ENCODE data around the gene CCT5. TPM values are rescaled to one million over a fixed set of nuclear protein-coding genes. Genes with fewer than 3 reads are reported as not detected.
"Not testable (repeated sequence)": the region's sequence is repeated elsewhere in the genome, so short reads cannot be mapped to it uniquely, and the experiment has no call there.

CCT5 gene
- total and polyA plus RNA-seq, 4 experiments from 2014 or later: 92.7 to 236 (median 148) TPM

- Mint-ChIP-seq H3K9me3 (peaks cover 0 to 2% (median 0%) of the 10 kb centered on the region in 8 donors), H3K27ac (peak overlapping the region in 3 of 7 donors; percentile 1 to 29 (median 6)), H3K4me1 (peaks cover 12 to 38% (median 21%) of the 10 kb centered on the region in 4 donors), H3K27me3 (peaks cover 0 to 5% of the 10 kb centered on the region in 2 donors), H3K36me3 (peaks cover 0 to 16% of the 10 kb centered on the region in 2 donors), H3K4me3 (peak overlapping the region in 2 of 8 donors; percentile 15 to 74)
- H3K27ac ChIP-seq (ENCODE audit: low read depth, low read length): no peak overlapping the region
- H3K4me3 ChIP-seq (ENCODE audit: low read length in 2 of 2): no peak overlapping the region
- intact Hi-C loops (cut with micrococcal nuclease): no loop called here
- H3K9me3 ChIP-seq (ENCODE audit: control insufficient read depth in 1 of 2, low read length in 2 of 2): no peaks in the 10 kb centered on the region
- no peak for DNase-seq
- POLR2A ChIA-PET (ENCODE audit: partially characterized antibody): no interaction called here
- H3K27me3 ChIP-seq (ENCODE audit: insufficient read depth, low read length): no peaks in the 10 kb centered on the region
- H3K36me3 ChIP-seq (ENCODE audit: insufficient read depth, low read length): no peaks in the 10 kb centered on the region
- CTCF ChIA-PET (ENCODE audit: partially characterized antibody): no interaction called here
- H3K4me1 ChIP-seq (ENCODE audit: insufficient read depth, low read length): peaks cover 20% of the 10 kb centered on the region
These were observed 3.3 kb upstream of the CCT5 start for GRCh38 chr5:10246761-10247160.

DNA sequence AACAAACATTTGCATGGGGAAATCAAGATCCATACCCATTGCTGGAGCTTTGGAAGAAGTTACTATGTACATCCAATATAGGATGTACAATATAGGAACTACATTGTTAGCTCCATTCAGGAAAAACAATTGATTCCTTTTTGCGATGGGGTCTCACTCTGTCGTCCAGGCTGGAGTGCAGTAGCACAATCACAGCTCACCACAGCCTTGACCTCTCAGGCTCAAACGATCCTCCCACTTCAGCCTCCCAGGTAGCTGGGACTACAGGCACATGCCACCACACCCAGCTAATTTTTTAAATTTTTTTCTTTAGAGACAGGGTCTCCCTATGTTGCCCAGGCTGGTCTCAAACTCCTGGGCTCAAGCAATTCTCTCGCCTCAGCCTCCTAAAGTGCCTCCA lies 2.9 kb upstream of the CCT5 start:
- DNase-seq; H3K27me3 ChIP-seq (ENCODE audit: insufficient read depth, low read length); POLR2A ChIA-PET (ENCODE audit: partially characterized antibody); H3K27ac ChIP-seq (ENCODE audit: low read depth, low read length); H3K4me3 Mint-ChIP-seq; H3K9me3 Mint-ChIP-seq; intact Hi-C loops (cut with micrococcal nuclease); H3K27me3 Mint-ChIP-seq; CTCF ChIA-PET (ENCODE audit: partially characterized antibody); H3K4me3 ChIP-seq (ENCODE audit: low read length in 2 of 2); H3K36me3 ChIP-seq (ENCODE audit: insufficient read depth, low read length); H3K9me3 ChIP-seq (ENCODE audit: control insufficient read depth in 1 of 2, low read length in 2 of 2): not testable (repeated sequence)
- Mint-ChIP-seq H3K4me1 (peaks cover 15 to 43% (median 25%) of the 10 kb centered on the region in 4 donors), H3K27ac (peak overlapping the region in 1 of 7 donors; percentile 32), H3K36me3 (peaks cover 0 to 16% of the 10 kb centered on the region in 2 donors)
- peaks cover 25% of the 10 kb centered on the region for H3K4me1 ChIP-seq (ENCODE audit: insufficient read depth, low read length)

DNA sequence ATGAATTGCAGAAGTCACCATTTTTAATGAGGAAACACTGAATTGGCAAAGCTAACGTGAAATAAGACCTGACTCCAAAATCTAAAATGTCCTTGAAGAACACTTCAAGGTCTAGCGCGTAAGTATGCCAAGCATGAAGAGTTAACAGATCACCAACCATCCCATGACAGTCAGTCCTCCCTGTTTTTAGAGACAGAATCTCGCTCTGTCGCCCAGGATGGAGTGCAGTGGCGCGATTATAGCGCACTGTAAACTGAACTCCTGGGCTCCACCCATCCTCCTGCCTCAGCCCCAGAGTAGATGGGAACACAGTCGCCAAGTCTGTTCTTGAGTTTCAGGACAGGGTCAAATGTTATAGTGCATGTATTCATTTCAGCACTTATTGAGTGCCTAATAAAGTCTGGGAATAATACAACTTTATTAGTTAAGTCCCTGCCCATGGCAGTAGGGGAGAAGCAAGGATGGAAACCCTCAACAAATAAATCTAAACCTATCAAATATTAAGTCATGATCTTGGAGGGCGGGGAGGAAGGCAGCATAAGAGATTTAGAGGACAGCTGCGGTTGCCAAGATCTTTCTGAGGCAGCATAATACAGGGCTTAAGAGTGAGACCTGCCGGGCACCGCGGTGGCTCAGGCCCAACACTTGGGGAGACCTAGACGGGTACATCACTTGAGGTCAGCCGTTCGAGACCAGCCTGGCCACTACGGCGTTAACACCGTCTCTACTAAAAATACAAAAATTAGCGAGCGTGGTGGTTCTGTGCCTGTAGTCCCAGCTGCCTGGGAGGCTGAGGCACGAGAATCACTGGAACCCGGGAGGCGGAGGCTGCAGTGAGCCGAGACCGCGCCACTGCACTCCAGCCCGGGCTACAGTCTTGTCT lies 1.5 kb upstream of the CCT5 start:
- peak overlapping the region; percentile 91 for H3K27ac ChIP-seq (ENCODE audit: low read depth, low read length)
- H3K4me3 ChIP-seq (ENCODE audit: low read length in 2 of 2): peak overlapping the region; percentile 81 to 99
- Mint-ChIP-seq H3K9me3 (peaks cover 0 to 2% (median 0%) of the 10 kb centered on the region in 8 donors), H3K4me1 (peaks cover 15 to 48% (median 30%) of the 10 kb centered on the region in 4 donors), H3K36me3 (peaks cover 0 to 19% of the 10 kb centered on the region in 2 donors), H3K4me3 (peak overlapping the region; percentile 90 to 99 (median 95)), H3K27me3 (peaks cover 0 to 5% of the 10 kb centered on the region in 2 donors), H3K27ac (peak overlapping the region; percentile 98 to 100 (median 99))
- H3K36me3 ChIP-seq (ENCODE audit: insufficient read depth, low read length): no peaks in the 10 kb centered on the region
- no peak for DNase-seq
- no peaks in the 10 kb centered on the region for H3K27me3 ChIP-seq (ENCODE audit: insufficient read depth, low read length)
- H3K9me3 ChIP-seq (ENCODE audit: control insufficient read depth in 1 of 2, low read length in 2 of 2): no peaks in the 10 kb centered on the region
- H3K4me1 ChIP-seq (ENCODE audit: insufficient read depth, low read length): peaks cover 38% of the 10 kb centered on the region
- ChIA-PET POLR2A (ENCODE audit: partially characterized antibody) (interaction anchor here (0.6 to 3.4 kb wide), 6 partner anchors 22 to 714 kb away, joined by 3 to 45 read pairs (median 4); partner anchors contain the start of genes DAP and MARCHF6), CTCF (ENCODE audit: partially characterized antibody) (interaction anchor here (1.0 kb wide), 1 partner anchor 35 kb away, joined by 4 read pairs; no protein-coding TSS in a partner anchor)
- intact Hi-C loops (cut with micrococcal nuclease): loop anchor here (1.0 kb wide), 1 partner anchor 105 kb away; the partner anchor contains the start of gene MARCHF6

DNA sequence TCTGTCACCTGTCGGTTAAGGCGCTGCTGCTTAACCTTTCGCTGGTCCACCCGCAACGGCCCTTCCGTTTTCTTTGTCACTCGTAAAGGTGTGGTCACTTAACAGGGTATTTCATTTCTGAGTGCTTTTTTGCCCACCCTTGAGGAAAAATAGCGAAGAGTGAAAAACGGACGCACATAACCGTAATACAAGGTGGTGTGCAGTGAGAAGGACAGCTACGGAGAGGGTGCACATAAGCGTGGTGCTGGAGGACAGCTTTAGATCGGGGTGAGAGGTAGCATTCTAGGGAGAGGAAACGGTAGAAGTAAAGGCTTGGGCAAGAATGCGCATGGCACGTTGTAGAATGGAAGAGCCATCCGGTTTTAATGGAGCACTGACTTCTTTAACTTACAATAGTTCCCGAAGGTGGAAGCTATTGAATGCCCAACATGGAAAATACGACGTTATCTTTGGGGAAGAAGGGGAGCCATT lies 761 bp downstream of the CCT5 start:
- Mint-ChIP-seq H3K36me3 (peaks cover 11 to 41% of the 10 kb centered on the region in 2 donors), H3K4me1 (peaks cover 24 to 67% (median 43%) of the 10 kb centered on the region in 4 donors), H3K27ac (peak overlapping the region; percentile 53 to 100 (median 74)), H3K9me3 (peaks cover 0 to 2% (median 0%) of the 10 kb centered on the region in 8 donors), H3K27me3 (peaks cover 0 to 5% of the 10 kb centered on the region in 2 donors), H3K4me3 (peak overlapping the region; percentile 90 to 99 (median 94))
- Histone ChIP-seq H3K4me1 (ENCODE audit: insufficient read depth, low read length) (peaks cover 43% of the 10 kb centered on the region), H3K36me3 (ENCODE audit: insufficient read depth, low read length) (peaks cover 16% of the 10 kb centered on the region), H3K9me3 (ENCODE audit: control insufficient read depth in 1 of 2, low read length in 2 of 2) (no peaks in the 10 kb centered on the region), H3K27ac (ENCODE audit: low read depth, low read length) (peak overlapping the region; percentile 91), H3K4me3 (ENCODE audit: low read length in 2 of 2) (peak overlapping the region; percentile 81 to 91), H3K27me3 (ENCODE audit: insufficient read depth, low read length) (no peaks in the 10 kb centered on the region)
- ChIA-PET POLR2A (ENCODE audit: partially characterized antibody) (interaction anchor here (1.0 to 3.4 kb wide), 8 partner anchors 8 to 711 kb away, joined by 3 to 45 read pairs (median 4); partner anchors contain the start of gene MARCHF6), CTCF (ENCODE audit: partially characterized antibody) (interaction anchor here (1.0 kb wide), 1 partner anchor 33 kb away, joined by 4 read pairs; no protein-coding TSS in a partner anchor)
- DNase-seq: peak in 4 of 5 donors; percentile 23 to 43 (median 36)
- intact Hi-C loops (cut with micrococcal nuclease): loop anchor here (1.0 to 5.0 kb wide), 4 partner anchors 313 to 889 kb away; partner anchors contain the start of genes ANKRD33B and DAP

DNA sequence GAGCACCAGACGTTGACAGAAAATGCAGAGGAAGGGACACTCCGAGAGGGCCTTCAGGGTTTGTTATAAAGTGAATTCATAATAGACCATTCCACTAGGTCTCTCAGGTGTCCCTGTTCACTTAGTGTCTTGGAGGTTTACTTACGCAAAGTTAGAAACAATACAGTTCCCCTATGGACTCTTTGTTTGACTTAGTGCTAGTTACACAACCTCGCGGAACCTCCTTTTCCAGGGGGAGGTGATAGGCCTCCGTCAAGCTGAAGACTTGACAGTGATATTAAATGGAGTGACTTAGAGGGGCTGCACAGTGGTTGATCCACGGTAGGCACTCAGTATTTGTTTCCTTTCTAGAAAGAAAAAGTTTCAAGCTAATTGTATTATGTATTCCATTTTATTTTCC lies 1.3 kb downstream of the CCT5 start:
- Histone ChIP-seq H3K4me3 (ENCODE audit: low read length in 2 of 2) (peak overlapping the region; percentile 81 to 91), H3K27ac (ENCODE audit: low read depth, low read length) (peak overlapping the region; percentile 91), H3K4me1 (ENCODE audit: insufficient read depth, low read length) (peaks cover 43% of the 10 kb centered on the region), H3K27me3 (ENCODE audit: insufficient read depth, low read length) (no peaks in the 10 kb centered on the region), H3K9me3 (ENCODE audit: control insufficient read depth in 1 of 2, low read length in 2 of 2) (no peaks in the 10 kb centered on the region), H3K36me3 (ENCODE audit: insufficient read depth, low read length) (peaks cover 22% of the 10 kb centered on the region)
- Mint-ChIP-seq H3K4me1 (peaks cover 24 to 70% (median 43%) of the 10 kb centered on the region in 4 donors), H3K9me3 (peaks cover 0 to 2% (median 0%) of the 10 kb centered on the region in 8 donors), H3K27ac (peak overlapping the region in 6 of 7 donors; percentile 61 to 100 (median 78)), H3K36me3 (peaks cover 17 to 47% of the 10 kb centered on the region in 2 donors), H3K4me3 (peak overlapping the region; percentile 90 to 99 (median 94)), H3K27me3 (peaks cover 0 to 5% of the 10 kb centered on the region in 2 donors)
- CTCF ChIA-PET (ENCODE audit: partially characterized antibody): interaction anchor here (1.0 kb wide), 1 partner anchor 32 kb away, joined by 4 read pairs; no protein-coding TSS in a partner anchor
- intact Hi-C loops (cut with micrococcal nuclease): loop anchor here (5.0 kb wide), 1 partner anchor 889 kb away; no protein-coding TSS in a partner anchor
- POLR2A ChIA-PET (ENCODE audit: partially characterized antibody): interaction anchor here (1.0 to 3.4 kb wide), 4 partner anchors 12 to 170 kb away, joined by 3 to 45 read pairs (median 3); partner anchors contain the start of gene MARCHF6
- DNase-seq: no peak

- H3K4me1 Mint-ChIP-seq: peaks cover 26 to 62% (median 39%) of the 10 kb centered on the region in 4 donors
- intact Hi-C loops (cut with micrococcal nuclease): loop anchor here (5.0 kb wide), 1 partner anchor 891 kb away; no protein-coding TSS in a partner anchor
These were observed 3.3 kb downstream of the CCT5 start for GRCh38 chr5:10253390-10253789.

More at GRCh38 chr5:10253390-10253789, 3.3 kb downstream of the CCT5 start:
- Mint-ChIP-seq H3K9me3 (peaks cover 0 to 2% (median 0%) of the 10 kb centered on the region in 8 donors), H3K27me3 (peaks cover 0 to 5% of the 10 kb centered on the region in 2 donors), H3K4me3 (no peak overlapping the region), H3K27ac (peak overlapping the region in 2 of 7 donors; percentile 9 to 43), H3K36me3 (peaks cover 26 to 66% of the 10 kb centered on the region in 2 donors)
- no peak overlapping the region for H3K27ac ChIP-seq (ENCODE audit: low read depth, low read length)
- POLR2A ChIA-PET (ENCODE audit: partially characterized antibody): interaction anchor here (0.8 kb wide), 1 partner anchor 11 kb away, joined by 3 read pairs; no protein-coding TSS in a partner anchor
- H3K9me3 ChIP-seq (ENCODE audit: control insufficient read depth in 1 of 2, low read length in 2 of 2): no peaks in the 10 kb centered on the region
- CTCF ChIA-PET (ENCODE audit: partially characterized antibody): interaction anchor here (0.9 kb wide), 2 partner anchors 13 to 30 kb away, joined by 3 to 4 read pairs; no protein-coding TSS in a partner anchor
- no peak for DNase-seq
- H3K36me3 ChIP-seq (ENCODE audit: insufficient read depth, low read length): peaks cover 42% of the 10 kb centered on the region
- no peak overlapping the region for H3K4me3 ChIP-seq (ENCODE audit: low read length in 2 of 2)
- H3K27me3 ChIP-seq (ENCODE audit: insufficient read depth, low read length): no peaks in the 10 kb centered on the region
- peaks cover 38% of the 10 kb centered on the region for H3K4me1 ChIP-seq (ENCODE audit: insufficient read depth, low read length)
